Gastroesophageal sphincter (tissue), 4 donors: Measurements from ENCODE around the gene HS3ST4. TPM values are rescaled to one million over a fixed set of nuclear protein-coding genes. Genes with fewer than 3 reads are reported as not detected.

Experiments
- ATAC-seq: fragments of 150-250 bp; one replicate; pipeline ENCODE4 v1.9.1; 2016; ENCODE audit warnings: mild to moderate bottlenecking, moderate library complexity
- H3K27ac ChIP-seq, 4 donors: fragments of 200-600 bp; sonication (generic) in 3 of 4; 1 replicate in 3 of 4; 2 replicates in 1 of 4; pipeline ENCODE4 v1.5.1; 2016 to 2019
- H3K27me3 ChIP-seq: fragments of 200-600 bp; sonication (generic); one replicate; pipeline ENCODE4 v1.5.1; 2019
- H3K36me3 ChIP-seq, 2 donors: fragments of 200-600 bp; sonication (generic); one replicate each; pipeline ENCODE4 v1.5.1; 2019; ENCODE audit warnings: control low read depth in 1 of 2
- H3K4me1 ChIP-seq, 3 donors: fragments of 200-600 bp; sonication (generic); 1 replicate in 2 of 3; 2 replicates in 1 of 3; pipeline ENCODE4 v1.5.1; 2016 to 2019; ENCODE audit warnings: control low read depth in 2 of 3
- H3K4me3 ChIP-seq, 2 donors: fragments of 200-600 bp; sonication (generic); one replicate each; pipeline ENCODE4 v1.5.1; 2019; ENCODE audit warnings: mild to moderate bottlenecking in 1 of 2, moderate library complexity in 1 of 2
- H3K9me3 ChIP-seq, 3 donors: fragments of 200-600 bp; sonication (generic); one replicate each; pipeline ENCODE4 v1.5.1; 2017 to 2019; ENCODE audit warnings: control low read depth in 2 of 3
- EP300 ChIP-seq: sonication (generic); formaldehyde crosslinking; IDR thresholded peaks from one replicate; pipeline ENCODE4 v1.6.1; 2017; ENCODE audit warnings: antibody characterized with exemption, mild to moderate bottlenecking
- POLR2A ChIP-seq, 2 donors: fragments of 450-650 bp; IDR thresholded peaks; one replicate each; pipeline ENCODE4 v1.6.1; 2017; ENCODE audit warnings: antibody characterized with exemption in 2 of 2, mild to moderate bottlenecking in 2 of 2, moderate library complexity in 1 of 2
- POLR2AphosphoS5 ChIP-seq: sonication (generic); formaldehyde crosslinking; IDR thresholded peaks from one replicate; pipeline ENCODE4 v1.6.1; 2017; ENCODE audit warnings: antibody characterized with exemption
- WGBS, 2 donors: methylation state at CpG; one replicate each; pipeline ENCODE4 v1.1.5; 2018; ENCODE audit warnings: low coverage in 1 of 2; 5-methylcytosine and 5-hydroxymethylcytosine counted together
- total RNA-seq, 4 donors: library from RNA; depleted of rRNA; stranded (reverse); fragments of >200 nt; gene quantifications; one replicate each; pipeline ENCODE4 v1.1.0, GENCODE V29; 2016
- TF ChIP-seq, protein P1 (sequence below), 4 experiments: fragments of 200-600 bp in 2 of 4; fragments of 450-650 bp in 2 of 4; sonication (generic) in 1 of 4; IDR thresholded peaks; one replicate each; pipeline ENCODE4 v1.5.1; 2017 to 2019; ENCODE audit warnings: antibody characterized with exemption in 4 of 4, mild to moderate bottlenecking in 2 of 4, moderate library complexity in 2 of 4

The HS3ST4 gene
- total RNA-seq, 4 donors from 2014 or later = 0.12 TPM; not detected in 3

DNA sequence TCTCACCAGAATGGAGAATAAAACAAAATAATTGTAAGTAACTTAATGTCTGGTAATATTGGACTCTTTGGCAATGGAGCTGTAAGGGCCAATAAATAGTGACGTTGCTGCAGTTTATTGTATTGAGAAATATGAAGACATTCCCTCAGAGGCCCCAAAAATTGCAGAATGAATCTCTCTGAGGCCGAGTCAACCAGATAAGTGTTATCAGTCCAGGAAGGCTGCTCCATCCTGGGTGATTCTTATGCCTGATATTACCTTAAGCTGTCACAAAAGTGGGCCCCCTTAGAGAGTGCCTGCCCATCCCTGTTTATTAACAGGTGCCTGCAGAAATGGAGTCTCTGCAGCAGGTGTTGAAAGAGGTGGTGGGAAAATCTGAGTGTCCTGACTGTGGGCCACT lies 219.2 kb downstream of the HS3ST4 start:
- 54 to 55% methylated on average over 2 of the region's 2 CpGs for WGBS, 2 donors
- no peaks in the 10 kb centered on the region for H3K4me1 ChIP-seq
- H3K4me3 ChIP-seq = no peak overlapping the region
- no peak overlapping the region for H3K27ac ChIP-seq
- H3K36me3 ChIP-seq = no peaks in the 10 kb centered on the region
- TF ChIP-seq EP300 = no peak
- TF ChIP-seq, protein P1, sequence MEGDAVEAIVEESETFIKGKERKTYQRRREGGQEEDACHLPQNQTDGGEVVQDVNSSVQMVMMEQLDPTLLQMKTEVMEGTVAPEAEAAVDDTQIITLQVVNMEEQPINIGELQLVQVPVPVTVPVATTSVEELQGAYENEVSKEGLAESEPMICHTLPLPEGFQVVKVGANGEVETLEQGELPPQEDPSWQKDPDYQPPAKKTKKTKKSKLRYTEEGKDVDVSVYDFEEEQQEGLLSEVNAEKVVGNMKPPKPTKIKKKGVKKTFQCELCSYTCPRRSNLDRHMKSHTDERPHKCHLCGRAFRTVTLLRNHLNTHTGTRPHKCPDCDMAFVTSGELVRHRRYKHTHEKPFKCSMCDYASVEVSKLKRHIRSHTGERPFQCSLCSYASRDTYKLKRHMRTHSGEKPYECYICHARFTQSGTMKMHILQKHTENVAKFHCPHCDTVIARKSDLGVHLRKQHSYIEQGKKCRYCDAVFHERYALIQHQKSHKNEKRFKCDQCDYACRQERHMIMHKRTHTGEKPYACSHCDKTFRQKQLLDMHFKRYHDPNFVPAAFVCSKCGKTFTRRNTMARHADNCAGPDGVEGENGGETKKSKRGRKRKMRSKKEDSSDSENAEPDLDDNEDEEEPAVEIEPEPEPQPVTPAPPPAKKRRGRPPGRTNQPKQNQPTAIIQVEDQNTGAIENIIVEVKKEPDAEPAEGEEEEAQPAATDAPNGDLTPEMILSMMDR (IDR thresholded peaks at IDR 0.05) = no peak
- no peak for TF ChIP-seq POLR2AphosphoS5
- TF ChIP-seq POLR2A (IDR thresholded peaks at IDR 0.05) = no peak
- no peaks in the 10 kb centered on the region for H3K9me3 ChIP-seq
- ATAC-seq = no peak
- peaks cover 21% of the 10 kb centered on the region for H3K27me3 ChIP-seq

DNA sequence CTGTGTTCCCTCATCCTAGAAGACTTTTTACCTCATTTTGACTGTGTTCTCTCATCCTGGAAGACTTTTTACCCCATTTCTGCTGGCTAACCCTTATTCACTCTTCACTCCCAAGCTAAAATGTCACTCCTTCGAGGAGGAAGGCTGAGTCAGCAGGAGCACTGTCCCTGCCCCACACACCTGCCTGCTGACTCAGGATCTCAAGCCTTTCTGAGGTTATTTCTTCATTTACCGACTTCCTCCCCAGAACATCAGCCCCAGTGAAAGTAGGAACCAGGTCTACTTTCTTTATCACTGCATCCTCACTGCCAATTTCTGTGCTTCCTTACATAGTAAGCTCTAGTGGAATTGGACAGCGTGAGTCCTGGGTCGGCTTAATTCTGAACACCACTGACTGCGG lies 220.6 kb downstream of the HS3ST4 start:
- Histone ChIP-seq H3K4me1 (no peaks in the 10 kb centered on the region), H3K36me3 (no peaks in the 10 kb centered on the region), H3K27ac (no peak overlapping the region), H3K27me3 (peaks cover 21% of the 10 kb centered on the region), H3K9me3 (no peaks in the 10 kb centered on the region), H3K4me3 (no peak overlapping the region)
- TF ChIP-seq POLR2AphosphoS5 = no peak
- TF ChIP-seq, protein P1 (IDR thresholded peaks at IDR 0.05) = no peak
- no peak for TF ChIP-seq EP300
- TF ChIP-seq POLR2A (IDR thresholded peaks at IDR 0.05) = no peak
- no peak for ATAC-seq
- 52 to 61% methylated on average over 3 to 5 of the region's 5 CpGs for WGBS, 2 donors

DNA sequence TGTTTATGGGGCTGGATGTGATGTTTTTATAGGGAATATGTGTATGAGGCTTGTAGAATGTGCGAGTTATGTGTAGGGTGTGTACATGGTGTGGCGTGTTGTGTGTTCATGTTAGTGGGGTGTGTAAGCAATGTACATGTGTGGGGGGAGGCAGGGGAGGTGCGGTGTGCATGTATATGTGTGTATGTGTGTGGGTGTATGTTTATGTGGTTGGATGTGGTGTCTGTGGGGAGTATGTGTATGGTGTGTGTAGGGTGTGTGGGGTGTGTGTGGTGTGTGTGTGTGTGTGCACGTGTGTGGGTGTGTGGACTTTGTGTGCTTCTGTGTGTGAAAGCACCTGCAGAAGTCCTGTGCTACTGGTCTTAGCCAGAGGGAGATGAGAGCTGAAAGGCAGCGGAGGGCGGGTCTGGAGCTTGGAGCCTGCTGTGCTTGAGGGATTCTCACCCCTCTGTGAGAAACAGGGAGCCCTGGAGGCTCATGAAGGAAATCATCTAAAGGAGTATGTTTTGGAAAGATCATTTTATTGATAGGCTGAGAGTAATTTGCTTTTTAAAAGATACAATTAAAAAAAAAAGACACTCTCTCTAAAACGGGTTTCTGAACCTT lies 222.7 kb downstream of the HS3ST4 start:
- Histone ChIP-seq H3K4me3 (no peak overlapping the region), H3K27me3 (peaks cover 21% of the 10 kb centered on the region), H3K27ac (no peak overlapping the region), H3K9me3 (no peaks in the 10 kb centered on the region), H3K36me3 (no peaks in the 10 kb centered on the region), H3K4me1 (no peaks in the 10 kb centered on the region)
- WGBS, 2 donors = 71 to 83% methylated on average over 6 to 7 of the region's 7 CpGs
- ATAC-seq = no peak
- TF ChIP-seq POLR2AphosphoS5 (no peak), EP300 (no peak), POLR2A (IDR thresholded peaks at IDR 0.05) (no peak)
- TF ChIP-seq, protein P1 (IDR thresholded peaks at IDR 0.05) = no peak

DNA sequence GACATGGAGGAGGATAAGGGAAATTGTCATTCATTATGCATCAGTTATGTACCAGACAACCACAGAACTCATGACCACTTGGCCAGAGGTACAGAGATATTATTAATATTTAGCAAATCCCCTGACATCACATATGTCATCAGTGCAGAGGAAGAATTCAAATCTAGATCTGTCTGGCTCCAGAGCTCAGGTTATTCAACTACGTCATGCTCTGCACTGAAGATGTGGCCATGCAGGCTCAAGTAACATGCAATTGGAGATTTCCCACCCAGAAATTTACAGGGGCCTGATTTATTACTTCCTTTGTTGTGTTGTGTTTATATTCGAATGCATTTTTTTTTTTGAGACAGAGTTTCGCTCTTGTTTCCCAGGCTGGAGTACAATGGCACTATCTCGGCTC lies 224.3 kb downstream of the HS3ST4 start:
- H3K9me3 ChIP-seq = no peaks in the 10 kb centered on the region
- no peak overlapping the region for H3K27ac ChIP-seq
- no peak for ATAC-seq
- H3K4me3 ChIP-seq = no peak overlapping the region
- TF ChIP-seq POLR2AphosphoS5 = no peak
- no peak for TF ChIP-seq EP300
- H3K36me3 ChIP-seq = no peaks in the 10 kb centered on the region
- peaks cover 21% of the 10 kb centered on the region for H3K27me3 ChIP-seq
- H3K4me1 ChIP-seq = no peaks in the 10 kb centered on the region
- 39% methylated on average over 4 of the region's 4 CpGs for WGBS, 2 donors

DNA sequence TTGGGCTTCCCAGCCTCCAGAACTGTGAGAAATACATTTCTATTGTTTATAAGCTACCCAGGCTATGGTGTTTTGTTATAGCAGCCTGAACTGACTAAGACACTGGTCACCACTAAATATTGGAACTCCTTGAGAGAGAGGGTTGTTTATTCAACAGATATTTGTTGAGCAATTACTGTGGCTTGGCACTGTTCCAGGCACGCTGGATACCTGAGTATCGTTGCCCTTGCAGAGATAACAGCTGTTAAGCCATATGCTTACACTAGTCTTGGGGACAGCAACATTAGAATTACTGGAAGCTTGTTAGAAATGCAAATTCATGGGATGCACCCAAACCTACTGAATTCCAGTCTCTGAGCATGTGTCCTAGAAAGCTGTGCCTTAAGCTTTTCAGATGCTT lies 230.7 kb downstream of the HS3ST4 start:
- Histone ChIP-seq H3K27ac (no peak overlapping the region), H3K36me3 (no peaks in the 10 kb centered on the region), H3K4me1 (no peaks in the 10 kb centered on the region), H3K9me3 (no peaks in the 10 kb centered on the region), H3K4me3 (no peak overlapping the region), H3K27me3 (peaks cover 5% of the 10 kb centered on the region)
- TF ChIP-seq POLR2AphosphoS5 (no peak), EP300 (no peak)
- TF ChIP-seq, protein P1 (IDR thresholded peaks at IDR 0.05) = no peak
- 22 to 47% methylated on average over 2 of the region's 2 CpGs for WGBS, 2 donors
- ATAC-seq = no peak
